ACC112 (cell line): ENCODE results near the gene KREMEN1.
"Not testable (repeated sequence)": the region's sequence is repeated elsewhere in the genome, so short reads cannot be mapped to it uniquely, and the experiment has no call there.

Source experiments
- H2AFZ ChIP-seq: fragments of 200-600 bp; sonication (generic); one replicate; pipeline ENCODE4 v1.6.0; 2017; ENCODE audit warnings: antibody characterized with exemption, low read length; ENCODE audit not compliant: unreplicated experiment
- H3K27ac ChIP-seq: fragments of 200-600 bp; sonication (generic); 2 replicates; pipeline ENCODE4 v1.5.1; 2014; ENCODE audit warnings: low read depth, mild to moderate bottlenecking, antibody characterized with exemption, low read length, moderate library complexity
- H3K27me3 ChIP-seq: fragments of 200-600 bp; sonication (generic); 2 replicates; pipeline ENCODE4 v1.6.1; 2014; ENCODE audit warnings: mild to moderate bottlenecking, antibody characterized with exemption, low read length, moderate library complexity, mixed read lengths; ENCODE audit not compliant: insufficient read depth
- H3K36me3 ChIP-seq: fragments of 200-600 bp; sonication (generic); 2 replicates; pipeline ENCODE4 v1.6.1; 2016; ENCODE audit warnings: mild to moderate bottlenecking, antibody characterized with exemption, low read length, moderate library complexity, mixed read lengths; ENCODE audit not compliant: insufficient read depth
- H3K4me1 ChIP-seq: fragments of 200-600 bp; sonication (generic); one replicate; pipeline ENCODE4 v1.6.1; 2016; ENCODE audit warnings: low read length, mixed read lengths; ENCODE audit not compliant: insufficient read depth, unreplicated experiment, control insufficient read depth
- H3K4me3 ChIP-seq: fragments of 200-600 bp; sonication (generic); 2 replicates; pipeline ENCODE4 v1.5.1; 2014; ENCODE audit warnings: mild to moderate bottlenecking, low read depth, low read length
- H3K79me2 ChIP-seq: fragments of 200-600 bp; sonication (generic); one replicate; pipeline ENCODE4 v1.6.0; 2016; ENCODE audit warnings: low read length; ENCODE audit not compliant: control insufficient read depth, unreplicated experiment, insufficient read depth

The KREMEN1 gene

DNA sequence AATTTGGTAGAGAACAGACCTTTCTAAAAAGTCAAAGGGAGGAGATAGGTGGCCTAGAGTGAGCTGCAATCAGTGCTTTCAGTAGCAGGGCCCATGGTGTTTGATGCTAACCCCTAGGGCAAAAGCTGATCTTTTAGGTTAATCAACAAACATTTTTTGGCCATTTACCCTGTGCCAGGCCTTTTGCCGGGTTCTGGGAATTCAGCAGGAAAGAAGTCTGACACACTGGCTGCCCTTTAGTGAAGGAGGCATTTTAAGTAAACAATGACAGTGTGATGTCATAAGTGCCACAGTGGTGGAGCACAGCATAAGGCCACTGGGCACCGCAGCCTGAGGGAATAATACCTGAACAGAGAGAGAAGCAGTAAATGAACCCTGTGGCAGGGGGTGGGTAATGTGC is 40.3 kb upstream of the KREMEN1 start:
- no peak overlapping the region for H2AFZ ChIP-seq
- H3K79me2 ChIP-seq = peaks cover 3% of the 10 kb centered on the region
- H3K4me3 ChIP-seq = no peak overlapping the region
- peak overlapping the region; percentile 95 for H3K27ac ChIP-seq
- peaks cover 22% of the 10 kb centered on the region for H3K4me1 ChIP-seq
- no peaks in the 10 kb centered on the region for H3K36me3 ChIP-seq
- H3K27me3 ChIP-seq = no peaks in the 10 kb centered on the region

DNA sequence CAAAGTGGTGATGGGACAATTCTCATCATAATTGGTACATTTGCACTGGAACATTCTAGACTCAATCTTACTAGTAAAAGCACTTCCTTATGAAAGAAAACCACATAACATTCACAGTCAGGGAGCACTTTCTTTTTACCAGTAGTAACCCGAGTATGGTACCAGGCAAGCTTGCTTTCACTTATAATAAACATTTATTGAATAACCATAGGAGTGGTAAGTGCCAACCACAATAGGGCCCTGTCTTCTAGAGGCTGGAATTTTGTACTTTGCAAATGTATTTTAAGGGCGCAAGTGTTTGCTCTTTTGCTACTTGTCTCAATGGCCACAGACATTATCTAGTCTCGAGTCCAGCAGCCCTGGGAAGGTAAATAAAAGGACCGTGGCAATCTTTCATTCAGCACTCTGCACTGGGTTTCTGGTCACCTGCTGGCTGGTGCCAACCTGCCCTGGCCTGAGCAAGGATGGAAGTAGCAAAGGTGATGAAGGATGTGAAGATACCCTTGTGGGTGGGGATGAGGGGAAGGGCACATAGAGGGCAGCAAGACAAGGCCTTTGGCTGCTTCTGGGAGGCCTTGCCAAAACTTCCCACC is 35.4 kb upstream of the KREMEN1 start:
- H3K27ac ChIP-seq = no peak overlapping the region
- H2AFZ ChIP-seq = no peak overlapping the region
- no peak overlapping the region for H3K4me3 ChIP-seq
- no peaks in the 10 kb centered on the region for H3K27me3 ChIP-seq
- no peaks in the 10 kb centered on the region for H3K36me3 ChIP-seq
- H3K4me1 ChIP-seq = peaks cover 19% of the 10 kb centered on the region
- H3K79me2 ChIP-seq = peaks cover 3% of the 10 kb centered on the region

DNA sequence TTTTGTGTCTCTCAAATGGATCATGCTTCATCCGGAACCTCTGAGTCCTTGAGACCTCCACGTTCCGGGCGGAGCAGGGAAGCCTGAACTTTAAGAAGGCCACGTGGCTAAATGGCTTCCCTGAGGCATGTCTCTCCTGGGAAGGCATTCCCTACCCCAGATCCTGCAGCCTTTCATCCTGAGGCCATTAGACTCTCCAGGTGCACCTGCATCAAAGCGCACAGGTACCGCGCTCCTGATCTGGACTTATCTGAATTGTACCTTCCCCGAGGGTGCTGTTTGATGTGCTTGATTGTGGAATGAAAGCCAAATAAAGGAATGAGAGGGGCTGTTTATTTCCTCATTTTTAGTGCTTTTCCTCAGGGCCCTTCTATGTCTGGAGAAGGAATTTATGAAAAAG is 33.7 kb upstream of the KREMEN1 start:
- peaks cover 25% of the 10 kb centered on the region for H3K4me1 ChIP-seq
- H3K36me3 ChIP-seq = no peaks in the 10 kb centered on the region
- H2AFZ ChIP-seq = no peak overlapping the region
- H3K79me2 ChIP-seq = peaks cover 2% of the 10 kb centered on the region
- H3K27me3 ChIP-seq = no peaks in the 10 kb centered on the region
- no peak overlapping the region for H3K4me3 ChIP-seq
- H3K27ac ChIP-seq = no peak overlapping the region

- H3K4me3 ChIP-seq, H2AFZ ChIP-seq, H3K36me3 ChIP-seq, H3K27me3 ChIP-seq, H3K79me2 ChIP-seq, H3K27ac ChIP-seq: not testable (repeated sequence)
- H3K4me1 ChIP-seq = peaks cover 29% of the 10 kb centered on the region
Measured at GRCh38 chr22:29039684-29040083, 33.2 kb upstream of the KREMEN1 start.

DNA sequence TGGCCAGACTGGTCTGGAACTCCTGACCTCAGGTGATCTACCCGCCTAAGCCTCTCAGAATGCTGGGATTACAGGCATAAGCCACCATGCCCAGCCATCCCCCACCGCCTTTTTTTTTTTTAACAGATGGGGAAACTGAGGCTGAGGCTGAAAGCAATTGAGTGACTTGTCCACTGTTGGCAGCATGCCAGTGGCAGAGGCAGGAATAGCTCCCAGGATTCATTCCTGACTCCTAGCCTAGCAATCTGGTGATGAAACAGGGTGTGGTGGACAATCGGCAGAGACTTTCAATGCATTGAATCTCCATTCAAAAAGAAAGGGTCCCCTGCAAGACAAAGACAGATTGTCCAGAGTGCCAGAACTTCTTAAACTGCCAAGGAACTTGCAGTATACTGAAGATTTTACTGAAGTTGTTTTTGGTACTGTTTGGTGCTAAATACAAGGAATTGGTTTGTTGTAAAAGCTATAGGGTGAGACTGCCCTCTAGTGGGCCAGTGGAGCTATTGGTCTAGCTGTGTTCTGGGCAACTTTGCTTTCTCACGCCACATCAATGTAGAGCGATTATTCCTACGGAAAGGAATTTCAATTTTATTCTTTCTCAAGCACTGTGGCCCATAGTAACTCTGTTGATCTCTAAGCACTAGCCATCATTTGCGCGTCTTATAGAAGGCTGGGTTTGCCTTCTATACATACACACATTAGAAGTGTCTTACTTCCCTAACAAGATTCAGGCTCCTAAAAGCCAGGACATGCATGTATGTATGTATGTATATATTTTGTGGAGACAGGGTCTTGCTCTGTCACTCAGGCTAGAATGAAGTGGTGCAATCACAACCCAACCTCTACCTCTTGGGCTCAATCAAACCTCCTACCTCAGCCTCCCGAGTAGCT is 32.2 kb upstream of the KREMEN1 start:
- Histone ChIP-seq H3K4me3 (no peak overlapping the region), H3K27ac (peak overlapping the region; percentile 68), H3K79me2 (no peaks in the 10 kb centered on the region), H3K4me1 (peaks cover 34% of the 10 kb centered on the region), H3K27me3 (no peaks in the 10 kb centered on the region), H3K36me3 (no peaks in the 10 kb centered on the region), H2AFZ (no peak overlapping the region)

DNA sequence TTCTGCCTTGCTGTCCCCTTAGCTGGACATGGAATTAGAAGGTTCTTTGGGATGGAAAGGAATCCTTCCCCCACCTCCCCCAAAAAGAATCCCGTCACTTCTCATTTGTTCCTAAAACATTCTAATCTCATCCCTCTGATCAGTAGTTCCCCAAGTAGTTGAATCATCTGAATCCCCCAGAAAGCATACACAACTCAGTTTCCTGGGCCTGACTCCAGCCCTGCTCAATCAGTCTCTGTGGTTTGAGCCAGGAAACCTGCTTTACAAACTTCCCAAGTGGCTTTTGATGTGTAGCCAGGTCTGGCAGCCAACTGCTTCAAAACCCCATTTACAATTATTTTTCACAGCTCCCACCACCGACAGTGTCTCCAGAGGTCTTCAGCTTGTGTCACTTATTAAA is 31.4 kb upstream of the KREMEN1 start:
- Histone ChIP-seq H3K36me3 (no peaks in the 10 kb centered on the region), H3K27me3 (no peaks in the 10 kb centered on the region), H2AFZ (no peak overlapping the region), H3K79me2 (no peaks in the 10 kb centered on the region), H3K27ac (peak overlapping the region; percentile 68), H3K4me1 (peaks cover 34% of the 10 kb centered on the region), H3K4me3 (no peak overlapping the region)

- no peaks in the 10 kb centered on the region for H3K36me3 ChIP-seq
- no peak overlapping the region for H2AFZ ChIP-seq
Measured at GRCh38 chr22:29043906-29044575, 28.8 kb upstream of the KREMEN1 start.

DNA sequence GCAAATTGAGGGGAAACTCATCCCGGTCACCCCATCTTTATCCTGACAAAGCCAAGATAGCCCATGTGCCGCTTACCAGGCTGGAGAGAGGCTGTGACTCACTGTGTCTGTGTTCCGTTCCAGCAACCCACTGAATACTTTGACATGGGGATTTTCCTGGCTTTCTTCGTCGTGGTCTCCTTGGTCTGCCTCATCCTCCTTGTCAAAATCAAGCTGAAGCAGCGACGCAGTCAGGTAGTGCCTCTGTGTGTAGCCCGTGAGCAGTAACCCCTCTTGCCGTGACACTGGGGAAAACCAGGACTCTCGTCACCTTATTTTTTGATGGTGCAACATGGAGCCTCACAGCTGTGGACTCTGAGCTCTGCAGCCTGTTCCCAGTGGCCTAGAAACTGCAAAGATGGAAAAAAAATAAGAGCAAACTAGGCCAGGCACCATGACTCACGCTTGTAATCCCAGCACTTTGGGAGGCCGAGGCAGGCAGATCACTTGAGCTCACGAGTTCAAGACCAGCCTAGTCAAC is 28.1 kb upstream of the KREMEN1 start:
- Histone ChIP-seq H3K27ac (peak overlapping the region; percentile 86), H3K36me3 (no peaks in the 10 kb centered on the region), H3K79me2 (no peaks in the 10 kb centered on the region), H3K27me3 (no peaks in the 10 kb centered on the region), H3K4me3 (peak overlapping the region; percentile 58), H3K4me1 (peaks cover 34% of the 10 kb centered on the region), H2AFZ (no peak overlapping the region)

More at GRCh38 chr22:29043906-29044575, 28.8 kb upstream of the KREMEN1 start:
- Histone ChIP-seq H3K4me3 (peak overlapping the region; percentile 58), H3K79me2 (no peaks in the 10 kb centered on the region), H3K27me3 (no peaks in the 10 kb centered on the region), H3K4me1 (peaks cover 34% of the 10 kb centered on the region), H3K27ac (peak overlapping the region; percentile 86)

- Histone ChIP-seq H2AFZ (no peak overlapping the region), H3K4me3 (no peak overlapping the region), H3K4me1 (peaks cover 10% of the 10 kb centered on the region), H3K27me3 (no peaks in the 10 kb centered on the region), H3K27ac (no peak overlapping the region), H3K79me2 (no peaks in the 10 kb centered on the region), H3K36me3 (no peaks in the 10 kb centered on the region)
Measured at GRCh38 chr22:29048822-29049654, 23.8 kb upstream of the KREMEN1 start.

GRCh38 chr22:29049655-29050263 is 23.1 kb upstream of the KREMEN1 start:
- Histone ChIP-seq H3K27me3 (no peaks in the 10 kb centered on the region), H3K4me3 (no peak overlapping the region), H3K27ac (no peak overlapping the region), H3K4me1 (peaks cover 5% of the 10 kb centered on the region), H2AFZ (no peak overlapping the region), H3K79me2 (no peaks in the 10 kb centered on the region), H3K36me3 (no peaks in the 10 kb centered on the region)
